ENCODE data around the gene ZC3H6.

DNA sequence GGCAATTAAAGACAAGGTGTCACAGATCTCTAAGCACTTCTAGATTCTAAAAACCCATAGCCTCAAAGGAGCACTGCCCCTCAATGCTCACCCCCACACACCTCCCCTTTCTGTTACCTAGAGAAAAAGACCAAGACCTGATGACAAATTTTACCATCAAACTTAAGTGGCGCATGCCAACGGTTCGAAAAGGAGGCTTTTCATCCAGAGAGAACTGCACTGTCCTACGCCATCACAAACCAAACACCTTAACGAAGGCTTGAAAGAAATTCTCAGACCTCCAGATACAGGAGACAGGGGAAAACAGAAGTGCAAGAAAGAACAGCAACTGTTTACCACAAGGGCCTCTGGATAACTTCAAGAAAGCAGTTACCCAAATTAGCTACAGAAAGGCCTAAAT is 2.0 kb upstream of the ZC3H6 start:
- TF ChIP-seq, protein P1, sequence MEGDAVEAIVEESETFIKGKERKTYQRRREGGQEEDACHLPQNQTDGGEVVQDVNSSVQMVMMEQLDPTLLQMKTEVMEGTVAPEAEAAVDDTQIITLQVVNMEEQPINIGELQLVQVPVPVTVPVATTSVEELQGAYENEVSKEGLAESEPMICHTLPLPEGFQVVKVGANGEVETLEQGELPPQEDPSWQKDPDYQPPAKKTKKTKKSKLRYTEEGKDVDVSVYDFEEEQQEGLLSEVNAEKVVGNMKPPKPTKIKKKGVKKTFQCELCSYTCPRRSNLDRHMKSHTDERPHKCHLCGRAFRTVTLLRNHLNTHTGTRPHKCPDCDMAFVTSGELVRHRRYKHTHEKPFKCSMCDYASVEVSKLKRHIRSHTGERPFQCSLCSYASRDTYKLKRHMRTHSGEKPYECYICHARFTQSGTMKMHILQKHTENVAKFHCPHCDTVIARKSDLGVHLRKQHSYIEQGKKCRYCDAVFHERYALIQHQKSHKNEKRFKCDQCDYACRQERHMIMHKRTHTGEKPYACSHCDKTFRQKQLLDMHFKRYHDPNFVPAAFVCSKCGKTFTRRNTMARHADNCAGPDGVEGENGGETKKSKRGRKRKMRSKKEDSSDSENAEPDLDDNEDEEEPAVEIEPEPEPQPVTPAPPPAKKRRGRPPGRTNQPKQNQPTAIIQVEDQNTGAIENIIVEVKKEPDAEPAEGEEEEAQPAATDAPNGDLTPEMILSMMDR (IDR thresholded peaks at IDR 0.05), result no peak
- TF ChIP-seq POLR2A (IDR thresholded peaks at IDR 0.05), result no peak

All from body of pancreas (tissue), 4 donors.